HepG2 (cell line): ENCODE results near the gene PRSS27. TPM values are rescaled to one million over a fixed set of nuclear protein-coding genes. Genes with fewer than 3 reads are reported as not detected.

Experiments
- ASH2L ChIP-seq: fragments of 300-600, 200-600 bp; sonication (generic); IDR thresholded peaks from 2 replicates; pipeline ENCODE4 v1.7.0; 2017; ENCODE audit warnings: low read depth, mild to moderate bottlenecking, moderate library complexity, mixed read lengths, low read length; ENCODE audit not compliant: insufficient read length
- EEA1 ChIP-seq: sonication (generic); formaldehyde crosslinking; IDR thresholded peaks from 2 replicates; pipeline ENCODE4 v1.5.1; 2020; ENCODE audit warnings: mild to moderate bottlenecking, missing genetic modification reagents, borderline replicate concordance
- GATAD1 ChIP-seq: IDR thresholded peaks from 2 replicates; pipeline ENCODE4 v1.6.1; 2016; ENCODE audit warnings: missing genetic modification reagents, missing compliant biosample characterization
- RBM22 ChIP-seq: fragments of 200-400 bp; formaldehyde crosslinking; optimal IDR thresholded peaks from 2 replicates; pipeline ENCODE3; 2017; ENCODE audit warnings: mild to moderate bottlenecking, low read length, moderate library complexity
- ZNF17 ChIP-seq: sonication (generic); formaldehyde crosslinking; IDR thresholded peaks from 2 replicates; pipeline ENCODE4 v1.5.0; 2020; ENCODE audit warnings: mild to moderate bottlenecking, missing genetic modification reagents
- polyA plus RNA-seq, 8 experiments: library from polyadenylated mRNA; depleted of rRNA in 3 of 8; stranded (reverse) in 7 of 8; unstranded in 1 of 8; fragments of >200 nt; fragmentation: Illumina TruSeq in 4 of 8; extraction: Trizol in 4 of 8; gene quantifications; 2 replicates each; pipeline versions ENCODE4 v1.2.1 to v1.2.3, GENCODE V29; 2011 to 2016; ENCODE audit warnings: low read depth in 4 of 8, missing spikeins in 1 of 8, mixed read lengths in 1 of 8; ENCODE audit not compliant: insufficient read depth in 1 of 8
- total RNA-seq, 5 experiments: library from RNA; depleted of rRNA; stranded (reverse); fragments of >200 nt; fragmentation: Illumina TruSeq; extraction: Trizol; gene quantifications; 2 replicates each; pipeline ENCODE4 v1.2.3, GENCODE V29; 2016; ENCODE audit warnings: low read depth in 1 of 5
- TF ChIP-seq, protein P1 (sequence below), 2 experiments: sonication (generic) in 1 of 2; formaldehyde crosslinking in 1 of 2; IDR thresholded peaks; 2 replicates each; pipeline versions ENCODE4 v1.6.1 to v1.9.0; 2014 to 2022; ENCODE audit warnings: antibody characterized with exemption in 1 of 2, borderline replicate concordance in 1 of 2, inconsistent platforms in 1 of 2, low read depth in 1 of 2, missing genetic modification reagents in 1 of 2
- TF ChIP-seq, protein P2 (sequence below): sonication (generic); formaldehyde crosslinking; IDR thresholded peaks from 2 replicates; pipeline ENCODE4 v1.8.0; 2022; ENCODE audit warnings: mild to moderate bottlenecking, missing genetic modification reagents

Gene PRSS27
- total and polyA plus RNA-seq, 2 of the 13 experiments (the other 11 are each of a cell fraction or from before 2014, with no cell fraction given): 0.20 to 0.73 TPM

- TF ChIP-seq, protein P1, sequence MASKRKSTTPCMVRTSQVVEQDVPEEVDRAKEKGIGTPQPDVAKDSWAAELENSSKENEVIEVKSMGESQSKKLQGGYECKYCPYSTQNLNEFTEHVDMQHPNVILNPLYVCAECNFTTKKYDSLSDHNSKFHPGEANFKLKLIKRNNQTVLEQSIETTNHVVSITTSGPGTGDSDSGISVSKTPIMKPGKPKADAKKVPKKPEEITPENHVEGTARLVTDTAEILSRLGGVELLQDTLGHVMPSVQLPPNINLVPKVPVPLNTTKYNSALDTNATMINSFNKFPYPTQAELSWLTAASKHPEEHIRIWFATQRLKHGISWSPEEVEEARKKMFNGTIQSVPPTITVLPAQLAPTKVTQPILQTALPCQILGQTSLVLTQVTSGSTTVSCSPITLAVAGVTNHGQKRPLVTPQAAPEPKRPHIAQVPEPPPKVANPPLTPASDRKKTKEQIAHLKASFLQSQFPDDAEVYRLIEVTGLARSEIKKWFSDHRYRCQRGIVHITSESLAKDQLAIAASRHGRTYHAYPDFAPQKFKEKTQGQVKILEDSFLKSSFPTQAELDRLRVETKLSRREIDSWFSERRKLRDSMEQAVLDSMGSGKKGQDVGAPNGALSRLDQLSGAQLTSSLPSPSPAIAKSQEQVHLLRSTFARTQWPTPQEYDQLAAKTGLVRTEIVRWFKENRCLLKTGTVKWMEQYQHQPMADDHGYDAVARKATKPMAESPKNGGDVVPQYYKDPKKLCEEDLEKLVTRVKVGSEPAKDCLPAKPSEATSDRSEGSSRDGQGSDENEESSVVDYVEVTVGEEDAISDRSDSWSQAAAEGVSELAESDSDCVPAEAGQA (IDR thresholded peaks at IDR 0.05; ENCODE audit: low read depth): no peak
- TF ChIP-seq, protein P1 (CRISPR knock-in tag; IDR thresholded peaks at IDR 0.05; ENCODE audit: borderline replicate concordance): no peak
- TF ChIP-seq RBM22 (peak; percentile 54), ZNF17 (CRISPR knock-in tag) (no peak), GATAD1 (no peak), EEA1 (CRISPR knock-in tag) (no peak), ASH2L (no peak)
- TF ChIP-seq, protein P2, sequence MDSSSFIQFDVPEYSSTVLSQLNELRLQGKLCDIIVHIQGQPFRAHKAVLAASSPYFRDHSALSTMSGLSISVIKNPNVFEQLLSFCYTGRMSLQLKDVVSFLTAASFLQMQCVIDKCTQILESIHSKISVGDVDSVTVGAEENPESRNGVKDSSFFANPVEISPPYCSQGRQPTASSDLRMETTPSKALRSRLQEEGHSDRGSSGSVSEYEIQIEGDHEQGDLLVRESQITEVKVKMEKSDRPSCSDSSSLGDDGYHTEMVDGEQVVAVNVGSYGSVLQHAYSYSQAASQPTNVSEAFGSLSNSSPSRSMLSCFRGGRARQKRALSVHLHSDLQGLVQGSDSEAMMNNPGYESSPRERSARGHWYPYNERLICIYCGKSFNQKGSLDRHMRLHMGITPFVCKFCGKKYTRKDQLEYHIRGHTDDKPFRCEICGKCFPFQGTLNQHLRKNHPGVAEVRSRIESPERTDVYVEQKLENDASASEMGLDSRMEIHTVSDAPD: no peak
Observed at GRCh38 chr16:2764718-2765117, 44.7 kb upstream of the PRSS27 start (continued).
